SK-N-SH (cell line): Measurements from ENCODE around the gene ACADS.

Source experiments
- CHD2 ChIP-seq: fragments of 150-350 bp; IDR thresholded peaks from 2 replicates; pipeline ENCODE4 v1.6.1; 2018; ENCODE audit warnings: low read length; ENCODE audit not compliant: partially characterized antibody
- CTCF ChIP-seq: fragments of 200-600 bp; sonication (generic); IDR thresholded peaks from 2 replicates; pipeline ENCODE4 v1.6.1; 2017; ENCODE audit warnings: antibody characterized with exemption, mild to moderate bottlenecking, moderate library complexity
- EZH2phosphoT487 ChIP-seq: fragments of 200-600 bp; sonication (generic); IDR thresholded peaks from 2 replicates; pipeline ENCODE4 v1.6.1; 2017; ENCODE audit warnings: low read depth, mixed run types, mild to moderate bottlenecking, antibody characterized with exemption, moderate library complexity, borderline replicate concordance
- RXRA ChIP-seq: IDR thresholded peaks from 2 replicates; pipeline ENCODE4 v1.4.0; 2012; ENCODE audit warnings: low read depth, mild to moderate bottlenecking, borderline replicate concordance

GRCh38 chr12:120783197-120783596, 57.6 kb downstream of the ACADS start:
- TF ChIP-seq CTCF (no peak), CHD2 (no peak), EZH2phosphoT487 (no peak), RXRA (no peak)
